ENCODE measurements around the gene MAS1. TPM values are rescaled to one million over a fixed set of nuclear protein-coding genes. Genes with fewer than 3 reads are reported as not detected.

Gene MAS1
- total and polyA plus RNA-seq, 2 donors (not counting 1 experiment from before 2014, with no cell fraction given) = not detected

- Histone ChIP-seq H3K9me3 (ENCODE audit: control extremely low read depth in 1 of 3, control insufficient read depth in 2 of 3, insufficient read depth in 1 of 3, low read length in 2 of 3) (peaks cover 0 to 2% (median 0%) of the 10 kb centered on the region in 3 donors), H3K4me3 (ENCODE audit: control extremely low read depth in 1 of 5, extremely low read depth in 1 of 5, insufficient read depth in 1 of 5, low read depth in 2 of 5, low read length in 4 of 5) (no peak overlapping the region), H3K79me2 (ENCODE audit: control insufficient read depth, insufficient read depth, low read length) (no peaks in the 10 kb centered on the region), H2AFZ (ENCODE audit: insufficient read depth, low read depth, low read length, poor library complexity, severe bottlenecking) (no peak overlapping the region), H3K4me2 (replicated peaks; ENCODE audit: low read depth, low read length, poor library complexity, severe bottlenecking) (no peak overlapping the region), H3K27ac (ENCODE audit: low read length in 2 of 2) (no peak overlapping the region), H3K9ac (ENCODE audit: low read length) (no peak overlapping the region), H4K20me1 (ENCODE audit: control insufficient read depth, insufficient read depth, low read length, poor library complexity, severe bottlenecking) (no peaks in the 10 kb centered on the region), H3K27me3 (replicated peaks in 1 of 4; ENCODE audit: control extremely low read depth in 1 of 4, control insufficient read depth in 3 of 4, insufficient read depth in 4 of 4, low read length in 3 of 4) (peaks cover 0 to 26% (median 7%) of the 10 kb centered on the region in 4 experiments), H3K36me3 (replicated peaks in 1 of 2; ENCODE audit: control extremely low read depth in 1 of 2, control insufficient read depth in 1 of 2, extremely low read depth in 1 of 2, insufficient read depth in 2 of 2, low read length in 1 of 2) (no peaks in the 10 kb centered on the region), H3K4me1 (ENCODE audit: control insufficient read depth in 2 of 2, insufficient read depth in 2 of 2, low read length in 2 of 2) (no peaks in the 10 kb centered on the region)
- no peaks in the 10 kb centered on the region for H3K4me1 Mint-ChIP-seq
- H3K27me3 Mint-ChIP-seq = peaks cover 51% of the 10 kb centered on the region
- 89% methylated on average over 5 of the region's 5 CpGs for WGBS (ENCODE audit: insufficient coverage)
- no peak overlapping the region for H3K27ac Mint-ChIP-seq
- DNase-seq (no peak), ATAC-seq (ENCODE audit: low read depth) (no peak)
- ChIA-PET POLR2A (no interaction called here), CTCF (no interaction called here)
- no peak for TF ChIP-seq EZH2 (IDR thresholded peaks at IDR 0.05; ENCODE audit: borderline replicate concordance, insufficient read depth, low read depth, low read length, poor library complexity, severe bottlenecking)
- no peak for TF ChIP-seq CTCF (IDR thresholded peaks at IDR 0.05)
- H3K4me3 Mint-ChIP-seq = no peak overlapping the region
- intact Hi-C loops (cut with micrococcal nuclease) = no loop called here
- no peaks in the 10 kb centered on the region for H3K9me3 Mint-ChIP-seq (ENCODE audit: insufficient read depth)
Measured at GRCh38 chr6:159910342-159910741, 19.6 kb downstream of the MAS1 start.

- Mint-ChIP-seq H3K27me3 (peaks cover 45% of the 10 kb centered on the region), H3K4me1 (no peaks in the 10 kb centered on the region), H3K9me3 (ENCODE audit: insufficient read depth) (no peaks in the 10 kb centered on the region), H3K4me3 (no peak overlapping the region), H3K27ac (no peak overlapping the region)
- Histone ChIP-seq H3K79me2 (ENCODE audit: control insufficient read depth, insufficient read depth, low read length) (no peaks in the 10 kb centered on the region), H2AFZ (ENCODE audit: insufficient read depth, low read depth, low read length, poor library complexity, severe bottlenecking) (no peak overlapping the region), H3K27me3 (replicated peaks in 1 of 4; ENCODE audit: control extremely low read depth in 1 of 4, control insufficient read depth in 3 of 4, insufficient read depth in 4 of 4, low read length in 3 of 4) (peaks cover 0 to 32% (median 7%) of the 10 kb centered on the region in 4 experiments), H3K4me3 (ENCODE audit: control extremely low read depth in 1 of 5, extremely low read depth in 1 of 5, insufficient read depth in 1 of 5, low read depth in 2 of 5, low read length in 4 of 5) (no peak overlapping the region), H3K27ac (ENCODE audit: low read length in 2 of 2) (no peak overlapping the region), H3K9ac (ENCODE audit: low read length) (no peak overlapping the region), H4K20me1 (ENCODE audit: control insufficient read depth, insufficient read depth, low read length, poor library complexity, severe bottlenecking) (no peaks in the 10 kb centered on the region), H3K9me3 (ENCODE audit: control extremely low read depth in 1 of 3, control insufficient read depth in 2 of 3, insufficient read depth in 1 of 3, low read length in 2 of 3) (peaks cover 0 to 2% (median 0%) of the 10 kb centered on the region in 3 donors), H3K4me1 (ENCODE audit: control insufficient read depth in 2 of 2, insufficient read depth in 2 of 2, low read length in 2 of 2) (no peaks in the 10 kb centered on the region), H3K36me3 (replicated peaks in 1 of 2; ENCODE audit: control extremely low read depth in 1 of 2, control insufficient read depth in 1 of 2, extremely low read depth in 1 of 2, insufficient read depth in 2 of 2, low read length in 1 of 2) (no peaks in the 10 kb centered on the region), H3K4me2 (replicated peaks; ENCODE audit: low read depth, low read length, poor library complexity, severe bottlenecking) (no peak overlapping the region)
- TF ChIP-seq EZH2 (IDR thresholded peaks at IDR 0.05; ENCODE audit: borderline replicate concordance, insufficient read depth, low read depth, low read length, poor library complexity, severe bottlenecking) (no peak), CTCF (IDR thresholded peaks at IDR 0.05) (no peak)
- POLR2A ChIA-PET = no interaction called here
- ATAC-seq (ENCODE audit: low read depth) (no peak), DNase-seq (no peak)
- intact Hi-C loops (cut with micrococcal nuclease) = no loop called here
- CTCF ChIA-PET = no interaction called here
- 70% methylated on average over 2 of the region's 2 CpGs for WGBS (ENCODE audit: insufficient coverage)
Measured at GRCh38 chr6:159913375-159913774, 22.6 kb downstream of the MAS1 start.

Measured in B cell (primary cell).